Neural progenitor cell (in vitro differentiated cells): ENCODE measurements around the gene LIPE. TPM values are rescaled to one million over a fixed set of nuclear protein-coding genes. Genes with fewer than 3 reads are reported as not detected.

Source experiments
- DNase-seq: peaks from one replicate; pipeline ENCODE4 v3.0.0-alpha.2; 2016; ENCODE audit warnings: low spot score
- H2AFZ ChIP-seq: fragments of 200-600 bp; sonication (generic); replicated peaks from 2 replicates; pipeline ENCODE4 v1.6.1; 2016; ENCODE audit warnings: antibody characterized with exemption
- H3F3A ChIP-seq: fragments of 200-600 bp; sonication (generic); 2 replicates; pipeline ENCODE4 v1.6.1; 2016; ENCODE audit warnings: antibody characterized with exemption, low read depth
- H3K27ac ChIP-seq: fragments of 200-600 bp; sonication (generic); 2 replicates; pipeline ENCODE4 v1.5.1; 2016; ENCODE audit warnings: mild to moderate bottlenecking
- H3K27me3 ChIP-seq: fragments of 200-600 bp; sonication (generic); 2 replicates; pipeline ENCODE4 v1.6.1; 2016; ENCODE audit warnings: mild to moderate bottlenecking, moderate library complexity
- H3K36me3 ChIP-seq: fragments of 200-600 bp; sonication (generic); 2 replicates; pipeline ENCODE4 v1.5.1; 2016
- H3K4me1 ChIP-seq: fragments of 200-600 bp; sonication (generic); 2 replicates; pipeline ENCODE4 v1.6.1; 2016; ENCODE audit warnings: mixed run types
- H3K4me2 ChIP-seq: fragments of 200-600 bp; sonication (generic); 2 replicates; pipeline ENCODE4 v1.6.1; 2016
- H3K4me3 ChIP-seq: fragments of 200-600 bp; sonication (generic); 2 replicates; pipeline ENCODE4 v1.5.1; 2016
- H3K79me2 ChIP-seq: fragments of 200-600 bp; sonication (generic); 2 replicates; pipeline ENCODE4 v1.6.1; 2016; ENCODE audit warnings: low read depth
- H3K9ac ChIP-seq: fragments of 200-600 bp; sonication (generic); 2 replicates; pipeline ENCODE4 v1.6.1; 2016
- H3K9me3 ChIP-seq: fragments of 200-600 bp; sonication (generic); 2 replicates; pipeline ENCODE4 v1.5.1; 2016; ENCODE audit warnings: low read depth
- H4K20me1 ChIP-seq: fragments of 200-600 bp; sonication (generic); 2 replicates; pipeline ENCODE4 v1.6.1; 2016; ENCODE audit warnings: low read depth
- H3K27ac Mint-ChIP-seq: 3 replicates; pipeline ENCODE4 v1.8.0; 2021; ENCODE audit warnings: mixed read lengths
- H3K27me3 Mint-ChIP-seq: 2 replicates; pipeline ENCODE4 v1.8.0; 2022; ENCODE audit warnings: low read depth, mild to moderate bottlenecking, inconsistent platforms, moderate library complexity, mixed read lengths; ENCODE audit not compliant: insufficient read depth
- H3K36me3 Mint-ChIP-seq: 3 replicates; pipeline ENCODE4 v1.8.0; 2021; ENCODE audit warnings: mixed read lengths
- H3K4me1 Mint-ChIP-seq: 3 replicates; pipeline ENCODE4 v1.8.0; 2021; ENCODE audit warnings: mixed read lengths
- H3K4me3 Mint-ChIP-seq: 3 replicates; pipeline ENCODE4 v1.8.0; 2021; ENCODE audit warnings: mild to moderate bottlenecking, moderate library complexity, mixed read lengths
- H3K9me3 Mint-ChIP-seq: 3 replicates; pipeline ENCODE4 v1.8.0; 2020; ENCODE audit warnings: mixed read lengths
- EZH2 ChIP-seq: fragments of 200-600 bp; sonication (generic); IDR thresholded peaks from 2 replicates; pipeline ENCODE4 v1.6.1; 2017; ENCODE audit warnings: antibody characterized with exemption, mild to moderate bottlenecking, moderate library complexity
- EZH2phosphoT487 ChIP-seq: fragments of 200-600 bp; sonication (generic); IDR thresholded peaks from 2 replicates; pipeline ENCODE4 v1.6.1; 2017; ENCODE audit warnings: antibody characterized with exemption
- total RNA-seq: library from RNA; depleted of rRNA; stranded (reverse); fragments of >200 nt; gene quantifications from 2 replicates; pipeline ENCODE4 v1.2.3, GENCODE V29; 2015; ENCODE audit warnings: low replicate concordance
- TF ChIP-seq, protein P1 (sequence below): fragments of 200-600 bp; sonication (generic); IDR thresholded peaks from 2 replicates; pipeline ENCODE4 v1.5.1; 2017; ENCODE audit warnings: antibody characterized with exemption, mild to moderate bottlenecking

Gene LIPE
- total RNA-seq, 1 donor from 2014 or later: 3.5 TPM

- Histone ChIP-seq H4K20me1 (no peaks in the 10 kb centered on the region), H3K4me1 (peaks cover 20% of the 10 kb centered on the region), H3K27me3 (no peaks in the 10 kb centered on the region), H3K4me3 (no peak overlapping the region), H3K9ac (no peak overlapping the region), H3K27ac (peak overlapping the region; percentile 47), H3K9me3 (no peaks in the 10 kb centered on the region), H2AFZ (no peak overlapping the region), H3K4me2 (peak overlapping the region; percentile 4), H3F3A (peaks cover 38% of the 10 kb centered on the region), H3K36me3 (no peaks in the 10 kb centered on the region), H3K79me2 (no peaks in the 10 kb centered on the region)
- H3K27ac Mint-ChIP-seq: peak overlapping the region; percentile 24
- TF ChIP-seq EZH2 (no peak), EZH2phosphoT487 (no peak)
- TF ChIP-seq, protein P1, sequence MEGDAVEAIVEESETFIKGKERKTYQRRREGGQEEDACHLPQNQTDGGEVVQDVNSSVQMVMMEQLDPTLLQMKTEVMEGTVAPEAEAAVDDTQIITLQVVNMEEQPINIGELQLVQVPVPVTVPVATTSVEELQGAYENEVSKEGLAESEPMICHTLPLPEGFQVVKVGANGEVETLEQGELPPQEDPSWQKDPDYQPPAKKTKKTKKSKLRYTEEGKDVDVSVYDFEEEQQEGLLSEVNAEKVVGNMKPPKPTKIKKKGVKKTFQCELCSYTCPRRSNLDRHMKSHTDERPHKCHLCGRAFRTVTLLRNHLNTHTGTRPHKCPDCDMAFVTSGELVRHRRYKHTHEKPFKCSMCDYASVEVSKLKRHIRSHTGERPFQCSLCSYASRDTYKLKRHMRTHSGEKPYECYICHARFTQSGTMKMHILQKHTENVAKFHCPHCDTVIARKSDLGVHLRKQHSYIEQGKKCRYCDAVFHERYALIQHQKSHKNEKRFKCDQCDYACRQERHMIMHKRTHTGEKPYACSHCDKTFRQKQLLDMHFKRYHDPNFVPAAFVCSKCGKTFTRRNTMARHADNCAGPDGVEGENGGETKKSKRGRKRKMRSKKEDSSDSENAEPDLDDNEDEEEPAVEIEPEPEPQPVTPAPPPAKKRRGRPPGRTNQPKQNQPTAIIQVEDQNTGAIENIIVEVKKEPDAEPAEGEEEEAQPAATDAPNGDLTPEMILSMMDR: no peak
- peaks cover 12% of the 10 kb centered on the region for H3K4me1 Mint-ChIP-seq
- no peaks in the 10 kb centered on the region for H3K36me3 Mint-ChIP-seq
- no peak overlapping the region for H3K4me3 Mint-ChIP-seq
- peaks cover 2% of the 10 kb centered on the region for H3K27me3 Mint-ChIP-seq
- peak; percentile 65 for DNase-seq
- H3K9me3 Mint-ChIP-seq: no peaks in the 10 kb centered on the region
These were observed 46.5 kb upstream of the LIPE start for GRCh38 chr19:42473686-42474085.

DNA sequence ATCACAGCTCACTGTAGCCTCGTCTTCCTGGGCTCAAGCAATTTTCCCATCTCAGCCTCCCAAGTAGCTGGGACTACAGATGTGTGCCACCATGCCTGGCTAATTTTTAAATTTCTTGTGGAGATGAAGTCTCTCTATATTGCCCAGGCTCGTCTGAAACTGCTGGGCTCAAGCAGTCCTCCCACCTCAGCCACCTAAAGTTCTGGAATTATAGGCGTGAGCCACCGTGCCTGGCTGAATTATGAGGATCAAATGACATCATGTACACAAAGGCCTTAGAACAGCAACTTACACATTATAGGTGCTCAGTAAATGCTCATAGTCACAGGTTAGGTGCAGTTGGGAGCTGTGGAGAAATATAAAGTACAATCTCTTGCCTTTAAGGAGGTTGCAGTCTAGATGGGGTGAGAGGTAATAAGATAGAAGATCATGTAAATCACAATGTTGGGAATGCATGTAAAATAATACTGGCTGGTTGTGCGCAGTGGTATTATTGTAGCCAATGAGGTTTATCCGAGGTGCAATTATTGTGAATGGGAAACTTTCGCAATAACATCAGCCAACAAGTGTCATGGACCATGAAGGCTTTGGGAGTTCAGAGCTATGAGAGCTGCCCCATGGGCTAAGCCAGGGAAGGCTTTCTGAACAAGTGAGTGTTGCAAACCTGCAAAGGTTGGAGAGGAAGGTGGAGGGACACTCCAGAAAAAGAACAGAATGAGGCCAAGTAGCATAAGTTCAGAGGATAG is 45.4 kb upstream of the LIPE start:
- H3K9me3 Mint-ChIP-seq: no peaks in the 10 kb centered on the region
- Histone ChIP-seq H3F3A (peaks cover 38% of the 10 kb centered on the region), H3K9ac (no peak overlapping the region), H3K4me1 (peaks cover 20% of the 10 kb centered on the region), H3K4me3 (no peak overlapping the region), H3K27ac (no peak overlapping the region), H4K20me1 (no peaks in the 10 kb centered on the region), H3K27me3 (no peaks in the 10 kb centered on the region), H2AFZ (no peak overlapping the region), H3K79me2 (no peaks in the 10 kb centered on the region), H3K9me3 (no peaks in the 10 kb centered on the region), H3K36me3 (no peaks in the 10 kb centered on the region), H3K4me2 (no peak overlapping the region)
- H3K27me3 Mint-ChIP-seq: peaks cover 2% of the 10 kb centered on the region
- H3K27ac Mint-ChIP-seq: no peak overlapping the region
- H3K36me3 Mint-ChIP-seq: no peaks in the 10 kb centered on the region
- no peak overlapping the region for H3K4me3 Mint-ChIP-seq
- H3K4me1 Mint-ChIP-seq: peaks cover 12% of the 10 kb centered on the region
- TF ChIP-seq EZH2phosphoT487 (no peak), EZH2 (no peak)
- TF ChIP-seq, protein P1: no peak
- no peak for DNase-seq

- no peak for TF ChIP-seq EZH2phosphoT487
- TF ChIP-seq EZH2: no peak
- TF ChIP-seq, protein P1: no peak
- H3K27me3 ChIP-seq: no peaks in the 10 kb centered on the region
- Mint-ChIP-seq H3K27ac (no peak overlapping the region), H3K27me3 (peaks cover 2% of the 10 kb centered on the region), H3K9me3 (no peaks in the 10 kb centered on the region), H3K4me3 (no peak overlapping the region), H3K36me3 (no peaks in the 10 kb centered on the region), H3K4me1 (peaks cover 12% of the 10 kb centered on the region)
- DNase-seq: no peak
- no peaks in the 10 kb centered on the region for H3K9me3 ChIP-seq
- peaks cover 22% of the 10 kb centered on the region for H3K4me1 ChIP-seq
- no peaks in the 10 kb centered on the region for H3K79me2 ChIP-seq
- H3K4me2 ChIP-seq: no peak overlapping the region
- no peak overlapping the region for H2AFZ ChIP-seq
- no peaks in the 10 kb centered on the region for H3K36me3 ChIP-seq
- no peak overlapping the region for H3K4me3 ChIP-seq
- no peaks in the 10 kb centered on the region for H4K20me1 ChIP-seq
- H3K9ac ChIP-seq: no peak overlapping the region
- H3F3A ChIP-seq: peaks cover 39% of the 10 kb centered on the region
- no peak overlapping the region for H3K27ac ChIP-seq
These were observed 44.5 kb upstream of the LIPE start for GRCh38 chr19:42471554-42472249.
